Esophagus muscularis mucosa (tissue), 4 donors: Measurements from ENCODE around the gene PHYHD1. TPM values are rescaled to one million over a fixed set of nuclear protein-coding genes. Genes with fewer than 3 reads are reported as not detected.

ENCODE experiments used
- DNase-seq: peaks from one replicate; pipeline ENCODE4 v3.0.0-alpha.2; 2017; ENCODE audit errors: extremely low spot score
- H3K27ac ChIP-seq, 4 donors: fragments of 200-600 bp; sonication (generic); replicated peaks in 1 of 4; 1 replicate in 3 of 4; 2 replicates in 1 of 4; pipeline ENCODE4 v1.5.1; 2016 to 2019; ENCODE audit warnings: mild to moderate bottlenecking in 1 of 4
- H3K27me3 ChIP-seq, 4 donors: fragments of 200-600 bp; sonication (generic); one replicate each; pipeline versions ENCODE4 v1.5.1 to v1.6.0; 2016 to 2019
- H3K36me3 ChIP-seq, 4 donors: fragments of 200-600 bp; sonication (generic); one replicate each; pipeline ENCODE4 v1.5.1; 2016 to 2019
- H3K4me1 ChIP-seq, 4 donors: fragments of 200-600 bp; sonication (generic); one replicate each; pipeline ENCODE4 v1.5.1; 2016 to 2019
- H3K4me3 ChIP-seq, 4 donors: fragments of 200-600 bp; sonication (generic); 1 replicate in 2 of 4; 2 replicates in 2 of 4; pipeline ENCODE4 v1.5.1; 2016 to 2019; ENCODE audit warnings: mild to moderate bottlenecking in 4 of 4, moderate library complexity in 1 of 4
- H3K9me3 ChIP-seq, 4 donors: fragments of 200-600 bp; sonication (generic); 1 replicate in 3 of 4; 2 replicates in 1 of 4; pipeline ENCODE4 v1.5.1; 2016 to 2019
- CTCF ChIP-seq, 3 experiments: fragments of 200-600 bp in 2 of 3; fragments of 450-650 bp in 1 of 3; sonication (generic) in 2 of 3; IDR thresholded peaks; one replicate each; pipeline ENCODE4 v1.5.1; 2017 to 2019; ENCODE audit warnings: antibody characterized with exemption in 3 of 3, mild to moderate bottlenecking in 2 of 3, moderate library complexity in 1 of 3
- EP300 ChIP-seq: sonication (generic); formaldehyde crosslinking; IDR thresholded peaks from one replicate; pipeline ENCODE4 v1.6.1; 2017; ENCODE audit warnings: antibody characterized with exemption
- POLR2A ChIP-seq: fragments of 450-650 bp; IDR thresholded peaks from one replicate; pipeline ENCODE4 v1.6.1; 2017; ENCODE audit warnings: antibody characterized with exemption, moderate library complexity, mild to moderate bottlenecking, low read depth
- POLR2AphosphoS5 ChIP-seq, 2 donors: sonication (generic); formaldehyde crosslinking; IDR thresholded peaks; one replicate each; pipeline ENCODE4 v1.6.1; 2017; ENCODE audit warnings: antibody characterized with exemption in 2 of 2
- WGBS: methylation state at CpG from one replicate; pipeline ENCODE4 v1.1.5; 2018; 5-methylcytosine and 5-hydroxymethylcytosine counted together
- intact Hi-C: fragments of 100-400 bp; cut with DNase I; formaldehyde crosslinking; loops from one replicate; pipeline ENCODE4 v1.15.1; 2023
- total RNA-seq, 4 donors: library from RNA; depleted of rRNA; stranded (reverse); fragments of >200 nt; gene quantifications; one replicate each; pipeline versions ENCODE4 v1.1.0 to v1.2.1, GENCODE V29; 2016

PHYHD1 gene
- total RNA-seq, 4 donors from 2014 or later: 10.4 to 22.3 (median 12.0) TPM

GRCh38 chr9:128910906-128911305 lies 9.9 kb upstream of the PHYHD1 start:
- 78% methylated on average over 6 of the region's 6 CpGs for WGBS
- no peak for DNase-seq
- Histone ChIP-seq H3K9me3 (no peaks in the 10 kb centered on the region), H3K36me3 (peaks cover 27 to 70% (median 53%) of the 10 kb centered on the region in 4 donors), H3K4me1 (peaks cover 67 to 71% (median 70%) of the 10 kb centered on the region in 4 donors), H3K27me3 (no peaks in the 10 kb centered on the region), H3K4me3 (no peak overlapping the region), H3K27ac (peak overlapping the region; percentile 63 to 73 (median 66))
- TF ChIP-seq POLR2AphosphoS5 (IDR thresholded peaks at IDR 0.05): no peak
- no peak for TF ChIP-seq POLR2A
- TF ChIP-seq CTCF (IDR thresholded peaks at IDR 0.05): no peak
- TF ChIP-seq EP300: no peak
- intact Hi-C loops: no loop called here

GRCh38 chr9:128911529-128912035 lies 9.2 kb upstream of the PHYHD1 start:
- H3K27ac ChIP-seq: peak overlapping the region; percentile 63 to 73 (median 66)
- 23% methylated on average over 6 of the region's 8 CpGs for WGBS
- TF ChIP-seq EP300 (no peak), CTCF (IDR thresholded peaks at IDR 0.05) (no peak), POLR2AphosphoS5 (IDR thresholded peaks at IDR 0.05) (peak; percentile 59 to 68), POLR2A (no peak)

GRCh38 chr9:128912270-128912853 lies 8.4 kb upstream of the PHYHD1 start:
- Histone ChIP-seq H3K4me3 (no peak overlapping the region), H3K27ac (peak overlapping the region; percentile 63 to 73 (median 66)), H3K4me1 (peaks cover 82 to 85% (median 84%) of the 10 kb centered on the region in 4 donors), H3K36me3 (peaks cover 23 to 66% (median 56%) of the 10 kb centered on the region in 4 donors), H3K27me3 (no peaks in the 10 kb centered on the region), H3K9me3 (no peaks in the 10 kb centered on the region)
- intact Hi-C loops: no loop called here
- 58% methylated on average over 15 of the region's 15 CpGs for WGBS
- DNase-seq: no peak
- TF ChIP-seq CTCF (IDR thresholded peaks at IDR 0.05): no peak
- no peak for TF ChIP-seq EP300
- no peak for TF ChIP-seq POLR2AphosphoS5 (IDR thresholded peaks at IDR 0.05)
- TF ChIP-seq POLR2A: no peak

More at GRCh38 chr9:128911529-128912035, 9.2 kb upstream of the PHYHD1 start:
- DNase-seq: no peak
- Histone ChIP-seq H3K36me3 (peaks cover 27 to 72% (median 60%) of the 10 kb centered on the region in 4 donors), H3K4me3 (peak overlapping the region in 1 of 4 donors; percentile 4), H3K9me3 (no peaks in the 10 kb centered on the region), H3K27me3 (no peaks in the 10 kb centered on the region), H3K4me1 (peaks cover 74 to 77% (median 76%) of the 10 kb centered on the region in 4 donors)
- intact Hi-C loops: no loop called here

GRCh38 chr9:128913048-128913900 lies 7.5 kb upstream of the PHYHD1 start:
- Histone ChIP-seq H3K36me3 (peaks cover 13 to 66% (median 53%) of the 10 kb centered on the region in 4 donors), H3K4me1 (peaks cover 85 to 91% (median 90%) of the 10 kb centered on the region in 4 donors), H3K4me3 (peak overlapping the region in 1 of 4 donors; percentile 12), H3K9me3 (no peaks in the 10 kb centered on the region), H3K27me3 (no peaks in the 10 kb centered on the region), H3K27ac (peak overlapping the region; percentile 63 to 73 (median 66))
- DNase-seq: no peak
- WGBS: 77% methylated on average over 12 of the region's 15 CpGs
- TF ChIP-seq CTCF (IDR thresholded peaks at IDR 0.05) (no peak), POLR2A (no peak), EP300 (no peak), POLR2AphosphoS5 (IDR thresholded peaks at IDR 0.05) (no peak)
- intact Hi-C loops: no loop called here
